ENCODE data around the gene INPP5J. TPM values are rescaled to one million over a fixed set of nuclear protein-coding genes. Genes with fewer than 3 reads are reported as not detected.

INPP5J gene
- total and polyA plus RNA-seq, 10 of the 15 experiments (the other 5 are each of a cell fraction or from before 2014, with no cell fraction given): 0.18 to 2.8 (median 1.5) TPM; not detected in 1

- ChIA-PET RAD21 (ENCODE audit: unreplicated experiment) (no interaction called here), CTCF (no interaction called here), POLR2A (interaction anchor here (0.9 kb wide), 1 partner anchor 34 kb away, joined by 8 read pairs; no protein-coding TSS in a partner anchor), SMC1A (ENCODE audit: uncharacterized antibody, unreplicated experiment) (interaction anchor here (0.7 kb wide), 1 partner anchor 554 kb away, joined by 3 read pairs; no protein-coding TSS in a partner anchor)
- WGBS (ENCODE audit: insufficient coverage, insufficient replicate concordance, low lambda C conversion rate, missing lambda C conversion rate): 40% methylated on average over 1 of the region's 1 CpG
- in situ Hi-C loops (cut with MboI): no loop called here
- TF ChIP-seq SP1 (IDR thresholded peaks at IDR 0.05; ENCODE audit: low read depth, low read length) (no peak), USF2 (IDR thresholded peaks at IDR 0.05; ENCODE audit: borderline replicate concordance, low read depth, low read length) (no peak)
- intact Hi-C loops (cut with micrococcal nuclease; ENCODE audit: unreplicated experiment): no loop called here
- H3K27me3 ChIP-seq (replicated peaks in 1 of 2; ENCODE audit: control insufficient read depth in 2 of 2, insufficient read depth in 2 of 2, low read length in 1 of 2): no peaks in the 10 kb centered on the region; a peak in 1 of 4 replicates
- no peak overlapping the region for H3K9ac ChIP-seq (ENCODE audit: control insufficient read depth, insufficient read depth, low read length)
- H3K4me1 ChIP-seq (ENCODE audit: control insufficient read depth, insufficient read depth, low read length): no peaks in the 10 kb centered on the region
- H3K36me3 ChIP-seq (ENCODE audit: control insufficient read depth in 2 of 2, insufficient read depth in 2 of 2, low read length in 1 of 2): no peaks in the 10 kb centered on the region
- H3K27ac ChIP-seq (ENCODE audit: control insufficient read depth, insufficient read depth): no peak overlapping the region
- H3K4me2 ChIP-seq (ENCODE audit: control insufficient read depth, insufficient read depth): no peak overlapping the region
- no peak overlapping the region for H2AFZ ChIP-seq (ENCODE audit: control insufficient read depth, low read depth, low read length)
- ATAC-seq (no peak), DNase-seq (ENCODE audit: low read depth, low spot score) (no peak), FAIRE-seq (no peak)
- H3K9me3 ChIP-seq (replicated peaks; ENCODE audit: control insufficient read depth, insufficient read depth, low read length): no peaks in the 10 kb centered on the region
- H3K79me2 ChIP-seq (ENCODE audit: control insufficient read depth, insufficient read depth, low read length): no peaks in the 10 kb centered on the region
- no peak overlapping the region for H3K4me3 ChIP-seq
- BruUV-seq (replicated peaks): no TSS peak
- H4K20me1 ChIP-seq (ENCODE audit: control insufficient read depth, insufficient read depth): no peaks in the 10 kb centered on the region
These were observed 32.2 kb downstream of the INPP5J start for GRCh38 chr22:31154975-31155374.

- in situ Hi-C loops (cut with MboI) (no loop called here), intact Hi-C loops (cut with micrococcal nuclease; ENCODE audit: unreplicated experiment) (no loop called here)
- ChIA-PET CTCF (interaction anchor here (1.1 kb wide), 1 partner anchor 117 kb away, joined by 4 read pairs; no protein-coding TSS in a partner anchor), SMC1A (ENCODE audit: uncharacterized antibody, unreplicated experiment) (interaction anchor here (0.7 kb wide), 1 partner anchor 554 kb away, joined by 3 read pairs; no protein-coding TSS in a partner anchor), POLR2A (interaction anchor here (0.6 to 0.9 kb wide), 2 partner anchors 34 to 233 kb away, joined by 3 to 8 read pairs; no protein-coding TSS in a partner anchor), RAD21 (ENCODE audit: unreplicated experiment) (no interaction called here)
- no peaks in the 10 kb centered on the region for H4K20me1 ChIP-seq (ENCODE audit: control insufficient read depth, insufficient read depth)
- H3K4me3 ChIP-seq: no peak overlapping the region
- no peak overlapping the region for H3K27ac ChIP-seq (ENCODE audit: control insufficient read depth, insufficient read depth)
- WGBS (ENCODE audit: insufficient coverage, insufficient replicate concordance, low lambda C conversion rate, missing lambda C conversion rate): 3% methylated on average over 3 of the region's 3 CpGs
- H3K9ac ChIP-seq (ENCODE audit: control insufficient read depth, insufficient read depth, low read length): no peak overlapping the region
- no peak for ATAC-seq
- H2AFZ ChIP-seq (ENCODE audit: control insufficient read depth, low read depth, low read length): no peak overlapping the region
- H3K36me3 ChIP-seq (ENCODE audit: control insufficient read depth in 2 of 2, insufficient read depth in 2 of 2, low read length in 1 of 2): no peaks in the 10 kb centered on the region
- no peaks in the 10 kb centered on the region; a peak in 1 of 4 replicates for H3K27me3 ChIP-seq (replicated peaks in 1 of 2; ENCODE audit: control insufficient read depth in 2 of 2, insufficient read depth in 2 of 2, low read length in 1 of 2)
- no peak for FAIRE-seq
- no peak for DNase-seq (ENCODE audit: low read depth, low spot score)
- peaks cover 2% of the 10 kb centered on the region for H3K79me2 ChIP-seq (ENCODE audit: control insufficient read depth, insufficient read depth, low read length)
- BruUV-seq (replicated peaks): no TSS peak
- H3K4me1 ChIP-seq (ENCODE audit: control insufficient read depth, insufficient read depth, low read length): no peaks in the 10 kb centered on the region
- no peak overlapping the region for H3K4me2 ChIP-seq (ENCODE audit: control insufficient read depth, insufficient read depth)
- H3K9me3 ChIP-seq (replicated peaks; ENCODE audit: control insufficient read depth, insufficient read depth, low read length): no peaks in the 10 kb centered on the region
- TF ChIP-seq HSF1 (IDR thresholded peaks at IDR 0.05; ENCODE audit: low read depth, low read length) (no peak), E4F1 (IDR thresholded peaks at IDR 0.05; ENCODE audit: borderline replicate concordance, partially characterized antibody) (no peak), PKNOX1 (IDR thresholded peaks at IDR 0.05) (no peak), TARDBP (IDR thresholded peaks at IDR 0.05; ENCODE audit: borderline replicate concordance) (no peak), E2F4 (IDR thresholded peaks at IDR 0.05; ENCODE audit: low read depth, low read length) (no peak)
These were observed 32.7 kb downstream of the INPP5J start for GRCh38 chr22:31155422-31155821.

Data from GM12878 (cell line).